NCI-H82 treated with DMSO at 0.1 percent for 48 hours (cell line): ENCODE data around the gene TARS3.
A peak's percentile ranks its signal among the peaks of the same experiment; 100 is the strongest.
"Not testable (repeated sequence)": the region's sequence is repeated elsewhere in the genome, so short reads cannot be mapped to it uniquely, and the experiment has no call there.

Experiments
- DNase-seq: peaks from one replicate; lab custom pipeline; 2025; ENCODE audit not compliant: unreplicated experiment; lab: John Stamatoyannopoulos, UW

The TARS3 gene

DNA sequence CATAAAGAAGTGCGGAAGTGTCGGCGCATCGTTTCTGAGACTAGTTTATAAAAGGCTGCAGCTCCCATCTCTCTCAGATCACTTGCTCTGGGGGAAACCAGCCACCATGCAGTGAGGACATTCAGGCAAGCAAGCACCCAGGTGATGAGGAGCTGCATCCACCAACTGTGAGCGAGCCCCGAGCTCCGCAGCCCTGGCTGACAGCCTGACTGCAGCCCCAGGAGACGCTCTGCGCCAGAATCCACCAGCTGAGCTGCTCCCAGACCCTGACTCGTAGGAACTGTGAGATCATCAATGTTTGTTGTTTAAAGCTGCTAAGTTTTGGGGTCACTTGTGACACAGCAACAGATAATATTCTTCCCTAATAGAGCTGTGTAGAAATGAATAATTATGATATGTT is 67.1 kb downstream of the TARS3 start:
- DNase-seq = no peak

DNA sequence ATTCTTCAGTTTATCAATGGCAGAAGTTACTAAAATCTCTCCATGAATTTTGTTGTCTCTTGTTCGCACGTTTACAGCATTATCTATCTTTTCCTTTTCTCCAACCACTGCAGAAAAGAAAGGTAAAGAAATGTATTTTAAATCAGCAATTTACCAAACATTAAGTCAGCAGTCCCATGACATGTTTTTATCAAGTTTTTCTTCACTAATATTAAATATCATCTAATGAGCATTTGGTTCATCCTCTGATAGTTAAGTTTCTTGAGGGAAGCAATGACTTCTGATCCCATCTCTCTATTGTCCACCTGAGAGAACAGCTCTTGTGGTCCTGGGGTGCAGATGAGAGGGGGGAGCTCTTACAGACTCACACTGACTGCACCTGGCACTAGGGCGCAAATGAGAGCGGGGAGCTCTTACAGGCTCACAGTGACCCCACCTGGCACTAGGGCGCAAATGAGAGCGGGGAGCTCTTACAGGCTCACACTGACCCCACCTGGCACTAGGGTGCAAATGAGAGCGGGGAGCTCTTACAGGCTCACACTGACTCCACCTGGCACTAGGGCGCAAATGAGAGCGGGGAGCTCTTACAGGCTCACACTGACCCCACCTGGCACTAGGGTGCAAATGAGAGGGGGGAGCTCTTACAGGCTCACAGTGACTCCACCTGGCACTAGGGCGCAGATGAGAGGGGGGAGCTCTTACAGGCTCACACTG is 69.5 kb downstream of the TARS3 start:
- DNase-seq = not testable (repeated sequence)

DNA sequence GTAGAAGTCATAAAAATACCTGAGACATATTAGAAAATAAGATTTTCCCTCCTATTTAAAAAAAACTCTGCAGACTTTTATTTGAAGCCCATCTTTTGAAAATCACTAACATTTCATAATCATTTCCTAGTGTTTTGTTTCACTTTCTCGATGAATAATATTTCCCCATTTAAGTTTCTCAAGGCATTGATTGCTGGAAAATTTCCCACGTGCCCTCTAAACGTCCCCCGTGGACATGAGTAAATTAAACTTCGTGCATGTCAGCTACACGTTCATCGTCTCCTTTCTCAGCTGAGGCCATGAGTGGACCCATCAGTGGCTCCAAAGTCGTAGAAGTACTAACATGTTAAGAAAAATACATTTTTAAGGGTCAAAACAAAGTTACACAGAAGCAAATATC is 70.1 kb downstream of the TARS3 start:
- no peak for DNase-seq

DNA sequence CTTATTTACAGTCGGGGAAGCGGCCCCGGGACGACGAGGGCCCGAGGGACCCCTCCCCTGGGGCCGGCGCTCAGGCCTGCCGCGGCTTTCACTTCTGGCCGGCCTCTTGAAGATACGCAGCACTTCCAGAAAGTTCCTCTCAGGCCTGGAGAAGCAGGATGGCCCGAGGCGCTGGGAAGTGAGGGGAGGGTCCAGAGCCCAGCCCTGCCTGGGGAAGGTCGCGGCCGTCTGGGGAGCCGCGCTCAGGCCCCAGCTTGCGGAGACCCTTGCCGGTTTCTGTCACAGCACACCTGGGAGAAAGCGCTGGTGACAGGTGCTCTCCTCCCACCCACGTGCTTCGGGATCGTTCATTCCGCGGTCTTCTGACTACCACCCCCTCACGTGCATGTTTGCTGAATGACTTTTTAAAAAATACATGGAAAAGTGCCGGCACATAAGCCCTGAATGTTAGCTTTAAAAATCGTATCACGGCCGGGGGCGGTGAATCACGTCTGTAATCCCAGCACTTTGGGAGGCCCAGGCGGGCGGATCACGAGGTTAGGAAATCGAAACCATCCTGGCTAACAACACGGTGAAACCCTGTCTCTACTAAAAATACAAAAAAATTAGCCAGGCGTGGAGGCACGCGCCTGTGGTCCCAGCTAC is 71.4 kb downstream of the TARS3 start:
- no peak for DNase-seq

DNA sequence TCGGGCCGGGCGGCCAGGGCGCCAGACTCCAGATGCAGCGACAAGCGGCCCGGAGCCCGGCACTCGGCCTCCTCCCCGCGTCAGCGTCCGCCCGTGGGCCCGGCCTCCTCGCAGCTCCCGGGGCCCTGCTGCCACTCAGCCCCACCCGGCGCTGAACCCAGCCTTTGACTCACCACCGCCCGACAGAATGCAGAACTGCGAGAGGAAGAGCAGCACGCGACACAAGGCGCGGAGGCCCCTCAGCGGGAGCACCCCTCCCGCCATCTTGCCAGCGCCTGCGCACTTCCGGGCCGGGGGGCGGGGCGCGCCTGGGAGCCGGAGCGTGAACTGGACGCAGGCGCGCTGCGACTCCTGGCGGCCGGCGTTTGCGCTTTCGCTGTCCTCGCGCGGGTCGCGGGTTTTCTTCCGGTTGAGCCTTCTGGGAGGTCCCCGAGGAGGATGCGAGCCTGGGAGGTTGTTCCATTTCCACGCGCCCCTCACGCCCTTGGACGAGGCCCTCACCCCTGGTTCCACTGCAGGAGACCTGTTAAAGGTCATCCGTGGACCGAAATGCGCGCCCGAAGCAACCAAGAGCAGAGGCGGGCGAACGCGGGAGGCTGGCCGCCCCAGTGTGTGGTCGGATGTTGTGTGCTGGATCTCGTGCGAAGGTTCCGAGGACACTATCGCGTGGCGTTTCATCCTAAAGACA is 72.0 kb downstream of the TARS3 start, which contains the start of gene TM2D3:
Gene TM2D3 (minus strand): TSS at position 284 of the 688 bp plus-strand sequence. CDS start 20 bp downstream, at position 264.
- peak; percentile 54 for DNase-seq

DNA sequence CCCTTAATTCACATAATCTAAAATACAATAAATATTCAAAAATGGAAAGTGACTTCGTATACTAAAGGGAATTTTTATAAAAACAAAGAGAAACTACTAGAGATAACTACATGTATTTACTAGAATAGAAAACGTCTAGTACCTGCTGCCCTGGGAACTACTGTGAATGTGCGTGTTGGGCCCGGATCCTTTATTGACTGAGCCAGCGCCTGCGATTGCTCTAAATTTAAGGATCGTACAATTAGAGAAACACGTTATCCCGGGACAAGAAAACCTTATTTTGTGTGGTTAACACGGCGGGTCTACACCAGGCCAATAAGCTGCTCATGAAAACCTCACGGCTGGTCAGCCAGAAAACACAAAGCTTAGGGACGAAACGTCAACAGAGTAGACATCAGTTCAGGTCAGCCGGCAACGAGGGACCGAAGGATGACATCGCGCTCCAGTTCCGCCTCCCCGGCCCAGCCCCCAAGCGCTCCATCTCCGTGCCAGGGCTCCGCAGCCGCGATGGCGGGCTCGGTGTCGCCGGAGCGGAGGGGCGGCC is 72.6 kb downstream of the TARS3 start:
- no peak for DNase-seq

DNA sequence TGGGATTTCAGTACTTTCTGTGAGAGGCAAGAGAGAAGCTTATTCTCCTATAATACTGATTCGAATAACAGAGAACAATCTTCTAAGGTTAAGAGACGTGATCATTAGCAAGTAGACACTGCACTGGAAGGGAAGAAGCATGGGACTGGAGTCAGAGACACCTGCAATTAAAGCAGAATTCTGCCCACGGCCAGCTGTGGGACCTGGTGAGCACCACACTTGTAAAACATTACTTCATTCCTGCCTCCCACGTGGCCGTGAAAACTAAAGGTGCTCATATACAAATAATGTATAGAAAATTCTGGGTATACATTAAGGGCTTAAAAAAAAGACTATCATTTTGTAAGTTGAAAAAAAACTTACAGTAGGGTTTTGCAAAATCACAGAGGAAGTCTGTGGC is 74.1 kb downstream of the TARS3 start:
- no peak for DNase-seq

DNA sequence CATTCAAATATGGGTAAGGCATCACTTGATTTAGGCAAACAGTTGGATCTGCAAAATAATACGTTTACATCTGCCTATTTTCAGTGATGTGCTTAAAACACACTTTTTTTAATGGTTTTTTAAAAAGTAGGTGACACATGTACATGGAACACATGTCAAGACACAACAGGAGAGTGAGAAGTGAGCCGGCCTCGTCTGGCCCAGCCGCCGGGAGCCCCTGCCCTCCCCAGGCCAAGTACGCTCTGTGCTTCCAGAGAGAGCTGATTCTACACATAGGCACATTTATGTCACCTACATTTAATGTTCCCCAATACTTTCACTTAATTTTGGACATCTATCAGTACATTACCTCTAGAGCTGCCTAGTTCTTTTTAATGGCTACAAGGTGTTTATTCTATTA is 75.9 kb downstream of the TARS3 start:
- no peak for DNase-seq

DNA sequence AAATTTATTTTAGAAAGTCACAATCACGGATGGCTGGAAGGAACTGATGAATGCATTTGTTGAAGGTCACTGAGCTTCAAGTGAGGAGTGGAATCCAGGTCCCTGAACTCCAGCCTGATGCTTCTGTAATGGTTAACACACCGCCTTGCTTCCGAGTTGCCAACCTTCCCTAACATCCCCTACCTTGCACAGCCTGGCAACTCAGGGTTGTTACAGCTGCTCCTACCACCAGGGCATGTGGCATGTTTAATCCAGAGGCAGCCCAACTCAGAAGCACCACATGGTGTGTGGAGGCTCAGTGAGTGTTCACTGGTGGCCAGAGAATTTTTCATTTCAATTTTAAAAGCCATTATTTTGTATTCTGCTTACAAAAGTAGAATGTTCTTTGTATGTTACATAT is 77.0 kb downstream of the TARS3 start:
- no peak for DNase-seq

DNA sequence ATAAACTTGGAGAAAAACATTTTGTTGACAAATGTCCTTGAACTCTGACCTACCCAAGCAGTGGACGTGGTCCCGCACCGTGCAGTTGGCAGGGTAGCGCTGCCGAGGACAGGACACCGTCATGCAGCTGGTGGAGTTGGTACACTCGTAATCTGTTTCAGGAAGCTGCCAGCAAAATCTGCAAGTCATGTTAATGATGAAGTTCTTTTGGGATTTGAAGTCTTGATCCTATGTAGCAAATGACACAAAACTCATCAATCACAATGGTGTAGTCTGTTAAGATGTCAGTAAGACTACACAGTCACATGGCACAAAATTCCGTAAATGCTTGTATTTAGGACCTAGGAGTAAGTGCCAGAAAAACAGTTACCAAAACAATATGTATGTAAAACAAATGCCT is 77.6 kb downstream of the TARS3 start:
- no peak for DNase-seq

DNA sequence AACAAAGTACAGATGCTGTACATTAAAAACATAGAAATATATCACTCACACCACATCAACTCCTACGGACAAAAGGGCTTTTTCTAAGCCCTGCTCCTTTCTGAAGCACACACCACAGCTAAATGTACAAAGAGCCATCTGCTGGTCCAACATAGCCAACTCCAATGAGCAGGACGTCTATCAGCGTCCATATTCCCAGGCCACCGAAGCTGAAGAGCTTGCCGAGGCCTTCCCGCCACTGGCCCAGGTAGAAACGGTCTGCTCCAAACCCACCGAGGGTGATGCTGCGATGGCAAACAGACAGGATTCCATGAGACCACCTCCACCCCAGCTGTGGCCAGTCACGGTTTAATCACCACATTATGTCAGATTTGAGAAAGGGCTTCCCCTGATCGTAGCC is 81.9 kb downstream of the TARS3 start:
- DNase-seq = no peak

DNA sequence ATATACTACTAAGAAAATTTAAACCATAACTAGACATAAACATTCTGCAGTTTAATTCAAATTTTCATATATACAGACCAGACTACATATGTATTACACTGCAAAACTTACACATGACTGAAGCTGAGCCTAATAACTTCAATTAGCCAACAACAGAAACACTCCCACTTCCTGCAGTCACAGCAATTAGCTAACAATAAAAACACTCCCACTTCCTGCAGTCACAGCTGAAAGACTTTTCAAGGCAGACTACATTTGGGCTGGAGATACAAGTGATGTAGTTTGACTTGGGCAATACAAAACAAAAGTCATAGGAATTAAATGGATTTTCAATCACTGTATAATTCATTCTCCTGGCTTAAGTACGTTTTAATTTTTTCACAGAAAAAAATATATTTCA is 82.4 kb downstream of the TARS3 start:
- no peak for DNase-seq

DNA sequence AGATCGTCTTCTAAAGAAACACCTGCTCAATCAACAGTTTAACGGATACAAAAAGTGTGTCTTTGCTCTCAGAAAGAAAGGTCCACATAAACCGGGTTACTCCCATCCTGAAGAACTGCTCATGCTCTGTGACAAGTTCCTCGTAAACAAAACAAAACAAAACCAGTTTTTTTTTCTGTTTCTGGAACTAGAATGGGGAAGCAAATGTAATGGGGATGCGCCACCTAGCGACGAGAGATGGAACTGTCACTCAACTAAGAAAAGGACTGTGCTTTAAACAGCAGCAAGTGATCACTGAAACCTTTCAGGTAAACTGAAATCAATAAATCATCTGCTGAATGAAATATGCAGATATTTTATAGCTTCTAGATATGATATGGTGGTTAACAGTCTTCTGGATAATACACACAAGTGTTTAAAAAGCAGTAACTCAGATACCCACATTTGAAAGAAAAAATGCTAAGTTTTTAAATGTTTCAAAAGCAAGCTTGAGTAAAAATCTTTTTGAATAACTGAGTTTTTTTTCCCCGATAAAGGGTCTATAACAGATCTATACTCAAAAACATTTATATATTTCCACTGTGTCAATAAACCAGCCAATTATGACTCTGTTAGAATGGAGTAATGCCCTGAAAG is 83.0 kb downstream of the TARS3 start:
- peak; percentile 31 for DNase-seq

DNA sequence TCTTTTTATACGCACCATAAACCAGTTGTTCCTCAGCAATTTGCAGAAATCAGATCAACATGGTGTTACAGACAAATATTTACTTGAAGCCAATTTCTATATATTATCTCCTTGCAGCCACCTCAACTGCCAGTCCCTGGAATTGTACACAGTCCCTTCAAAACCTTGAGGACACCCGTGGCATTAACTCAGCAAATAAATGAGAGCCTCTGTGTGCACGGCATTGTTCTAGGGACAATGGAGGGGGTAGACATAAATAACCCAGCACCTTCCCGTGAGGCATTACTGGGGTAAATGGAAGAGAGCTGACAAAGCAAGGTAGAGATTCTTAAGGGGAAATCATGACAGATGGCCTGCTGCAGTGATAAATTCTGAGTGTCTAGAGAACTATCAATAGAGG is 84.6 kb downstream of the TARS3 start:
- DNase-seq = no peak

DNA sequence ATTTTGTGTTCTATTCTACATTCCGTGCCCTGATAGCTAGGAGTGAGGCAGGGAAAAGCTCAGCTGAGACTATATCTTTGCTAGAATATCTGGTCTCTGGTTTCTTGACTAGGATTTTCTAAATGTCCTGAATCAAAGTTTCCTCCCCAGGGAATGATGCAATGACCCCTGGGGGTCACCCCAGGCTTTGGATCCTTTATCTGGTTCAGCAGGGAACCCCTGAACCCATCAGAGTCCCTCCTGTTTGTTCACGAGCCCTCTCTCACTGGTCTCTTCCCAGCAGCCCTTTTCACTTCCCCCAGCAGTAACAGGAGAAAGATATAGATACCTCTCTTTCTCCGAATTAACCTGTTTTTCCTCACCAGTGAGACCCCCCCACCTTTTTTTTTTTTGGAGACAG is 86.4 kb downstream of the TARS3 start:
- DNase-seq = no peak

DNA sequence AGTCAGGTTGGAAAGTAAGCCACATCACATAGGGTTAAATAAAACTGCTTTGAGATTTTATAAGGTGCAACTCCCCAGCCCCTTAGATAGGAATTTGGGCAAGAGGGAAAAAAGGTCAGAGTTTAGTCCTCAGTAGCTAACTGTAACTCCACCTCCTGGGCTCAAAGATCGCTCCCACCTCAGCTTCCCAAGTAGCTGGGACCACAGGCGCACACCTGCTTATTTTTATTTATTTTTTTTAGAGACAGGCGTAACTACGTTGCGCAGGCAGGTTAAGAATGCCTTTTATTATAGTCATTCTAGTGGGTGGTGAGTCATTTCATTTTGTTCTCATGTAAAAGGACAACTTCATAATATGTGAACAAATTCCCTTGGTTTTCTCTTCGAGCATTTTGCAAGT is 86.8 kb downstream of the TARS3 start:
- DNase-seq = no peak

DNA sequence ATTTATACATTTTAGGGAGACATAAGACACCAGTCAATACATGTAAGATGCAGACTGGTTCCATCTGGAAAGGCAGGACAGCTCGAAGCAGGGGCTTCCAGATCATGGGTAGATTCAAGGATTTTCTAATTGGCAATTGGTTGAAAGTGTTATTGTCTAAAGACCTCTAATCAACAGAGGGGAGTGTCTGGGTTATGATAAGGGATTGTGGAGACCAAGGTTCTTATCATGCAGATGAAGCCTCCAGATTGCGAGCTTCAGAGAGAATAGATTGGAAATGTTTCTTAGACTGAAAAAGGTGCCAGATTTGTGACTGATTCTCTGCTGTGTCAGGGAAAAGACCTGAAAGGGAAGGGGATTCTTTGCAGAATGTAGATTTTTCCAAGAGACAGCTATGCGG is 87.2 kb downstream of the TARS3 start:
- DNase-seq = no peak

DNA sequence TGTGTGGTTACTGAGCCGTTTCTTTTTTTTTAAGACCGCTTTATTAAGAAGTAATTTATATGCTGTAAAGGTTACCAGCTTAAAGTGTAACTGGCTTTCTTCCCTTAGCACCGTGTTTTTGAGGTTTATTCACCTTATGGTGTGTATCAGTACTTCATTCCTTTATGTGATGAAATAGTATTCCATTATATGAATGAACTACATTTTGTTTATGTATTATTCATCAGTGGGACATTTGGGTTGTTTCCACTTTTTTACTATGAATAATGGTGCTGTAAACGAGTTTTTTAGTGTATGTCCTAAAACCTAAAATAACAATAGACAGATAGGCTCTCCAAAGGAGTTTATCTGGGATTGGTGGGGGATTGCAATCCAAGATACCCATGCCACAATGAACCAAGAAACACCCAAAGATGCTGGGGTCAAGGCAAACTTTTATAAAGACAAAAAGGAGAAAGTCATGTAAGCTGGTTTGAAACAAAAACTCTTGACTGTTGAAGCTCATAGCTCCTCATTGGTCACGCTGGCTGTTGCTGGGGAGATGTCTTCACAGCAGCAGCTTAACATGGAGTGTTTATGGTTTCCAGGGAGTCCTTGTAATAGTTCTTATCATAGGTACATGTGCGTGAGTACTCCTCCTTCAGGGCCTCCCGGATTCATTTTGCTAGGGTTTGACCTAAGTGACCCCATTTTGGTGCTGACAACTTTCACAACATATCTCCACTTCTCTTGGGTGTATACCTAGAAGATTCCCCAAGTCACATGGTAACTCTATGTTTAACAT is 88.1 kb downstream of the TARS3 start:
- no peak for DNase-seq

DNA sequence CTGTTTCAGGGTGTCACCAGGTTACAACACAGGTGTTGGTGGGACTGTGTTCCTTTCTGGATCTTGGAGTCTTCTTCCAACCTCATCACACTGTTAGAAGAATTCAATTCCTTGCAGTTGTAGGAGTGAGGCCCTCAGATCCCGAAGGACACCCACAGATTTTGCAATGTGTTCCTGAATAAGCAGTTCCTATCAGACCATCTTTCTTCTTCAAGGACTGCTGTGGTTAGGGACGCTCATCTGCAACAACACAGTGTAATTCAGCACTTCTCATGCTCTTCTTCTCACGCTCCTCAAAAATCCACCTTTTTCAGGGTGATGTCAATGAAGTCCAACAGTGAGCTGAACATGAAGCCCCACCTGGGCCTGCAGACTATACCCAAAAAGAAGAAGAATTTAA is 90.9 kb downstream of the TARS3 start:
- no peak for DNase-seq

DNA sequence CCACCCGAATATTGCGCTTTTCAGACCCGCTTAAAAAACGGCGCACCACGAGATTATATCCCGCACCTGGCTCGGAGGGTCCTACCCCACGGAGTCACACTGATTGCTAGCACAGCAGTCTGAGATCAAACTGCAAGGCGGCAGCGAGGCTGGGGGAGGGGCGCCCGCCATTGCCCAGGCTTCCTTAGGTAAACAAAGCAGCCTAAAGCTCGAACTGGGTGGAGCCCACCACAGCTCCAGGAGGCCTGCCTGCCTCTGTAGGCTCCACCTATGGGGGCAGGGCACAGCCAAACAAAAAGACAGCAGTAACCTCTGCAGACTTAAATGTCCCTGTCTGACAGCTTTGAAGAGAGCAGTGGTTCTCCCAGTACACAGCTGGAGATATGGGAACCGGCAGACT is 97.5 kb downstream of the TARS3 start:
- not testable (repeated sequence) for DNase-seq

DNA sequence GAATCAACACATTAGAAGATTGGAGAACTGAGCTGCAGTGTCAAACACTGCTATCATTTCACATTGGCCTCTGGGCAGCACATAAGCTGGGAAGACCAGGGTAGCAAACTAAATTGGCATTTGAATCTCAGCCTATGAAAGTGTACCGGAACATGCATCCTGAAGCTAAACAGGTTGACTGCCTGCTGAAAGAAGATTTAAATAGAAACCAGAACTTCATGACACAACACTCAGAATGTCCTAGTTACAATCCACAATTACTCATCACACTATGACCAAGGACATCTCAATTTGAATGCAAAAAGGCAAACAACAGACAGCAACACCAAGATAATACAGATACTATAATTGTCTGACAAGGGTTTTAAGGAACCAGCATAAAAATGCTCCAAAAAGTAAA is 98.3 kb downstream of the TARS3 start:
- DNase-seq = no peak
